Tibial nerve (tissue), 4 donors: ENCODE data around the gene PLXNA4. TPM values are rescaled to one million over a fixed set of nuclear protein-coding genes. Genes with fewer than 3 reads are reported as not detected.

Source experiments
- DNase-seq, 2 donors: peaks; one replicate each; pipeline ENCODE4 v3.0.0-alpha.2; 2019; ENCODE audit warnings: low spot score in 2 of 2
- H3K27ac ChIP-seq, 4 donors: fragments of 200-600 bp; sonication (generic) in 3 of 4; one replicate each; pipeline ENCODE4 v1.5.1; 2017 to 2019; ENCODE audit warnings: mild to moderate bottlenecking in 1 of 4
- H3K27me3 ChIP-seq, 2 donors: fragments of 200-600 bp; sonication (generic) in 1 of 2; one replicate each; pipeline versions ENCODE4 v1.5.1 to v1.6.0; 2017 to 2019
- H3K36me3 ChIP-seq, 3 donors: fragments of 200-600 bp; sonication (generic); one replicate each; pipeline ENCODE4 v1.5.1; 2018 to 2019
- H3K4me1 ChIP-seq, 4 donors: fragments of 200-600 bp; sonication (generic) in 3 of 4; one replicate each; pipeline ENCODE4 v1.5.1; 2017 to 2019
- H3K4me3 ChIP-seq, 4 donors: fragments of 200-600 bp; sonication (generic) in 3 of 4; one replicate each; pipeline ENCODE4 v1.5.1; 2017 to 2019; ENCODE audit warnings: mild to moderate bottlenecking in 1 of 4, moderate library complexity in 1 of 4
- H3K9me3 ChIP-seq, 4 donors: fragments of 200-600 bp; sonication (generic) in 3 of 4; one replicate each; pipeline ENCODE4 v1.5.1; 2017 to 2019
- EP300 ChIP-seq, 2 donors: sonication (generic); formaldehyde crosslinking; IDR thresholded peaks; one replicate each; pipeline ENCODE4 v1.6.1; 2017; ENCODE audit warnings: antibody characterized with exemption in 2 of 2, mild to moderate bottlenecking in 1 of 2
- POLR2A ChIP-seq, 2 donors: fragments of 450-650 bp; IDR thresholded peaks; one replicate each; pipeline ENCODE4 v1.6.1; 2017; ENCODE audit warnings: antibody characterized with exemption in 2 of 2, mild to moderate bottlenecking in 2 of 2, moderate library complexity in 2 of 2
- WGBS, 2 donors: methylation state at CpG; one replicate each; pipeline ENCODE4 v1.1.5; 2018; 5-methylcytosine and 5-hydroxymethylcytosine counted together
- total RNA-seq, 4 donors: library from RNA; depleted of rRNA; stranded (reverse); fragments of >200 nt; gene quantifications; one replicate each; pipeline ENCODE4 v1.1.0, GENCODE V29; 2016
- TF ChIP-seq, protein P1 (sequence below), 5 experiments: fragments of 200-600 bp in 3 of 5; fragments of 450-650 bp in 2 of 5; sonication (generic) in 3 of 5; IDR thresholded peaks; one replicate each; pipeline ENCODE4 v1.5.1; 2016 to 2019; ENCODE audit warnings: antibody characterized with exemption in 5 of 5, mild to moderate bottlenecking in 3 of 5, moderate library complexity in 2 of 5

PLXNA4 gene
- total RNA-seq, 4 donors from 2014 or later: 12.6 to 32.4 (median 13.7) TPM

DNA sequence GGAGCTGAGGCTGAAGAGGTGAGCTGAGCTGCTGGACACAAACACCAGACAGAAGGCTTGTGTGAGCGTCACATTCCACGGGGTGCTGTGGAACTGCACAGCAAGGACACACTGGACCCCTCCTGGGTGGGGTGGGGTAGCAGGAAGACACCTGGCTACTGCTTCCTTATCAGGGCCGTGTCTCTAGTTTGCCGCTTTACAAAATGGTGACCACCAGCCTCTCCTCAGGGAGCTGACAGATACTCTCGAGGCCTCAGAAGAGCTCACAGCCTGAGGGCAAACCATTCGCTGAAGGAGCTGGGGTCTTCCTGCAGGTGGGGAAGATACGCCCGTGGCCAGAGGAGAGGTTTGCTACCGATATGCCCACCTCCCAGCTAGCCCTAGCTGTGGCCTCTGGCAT lies 461.9 kb downstream of the PLXNA4 start:
- DNase-seq: no peak
- Histone ChIP-seq H3K4me1 (no peaks in the 10 kb centered on the region), H3K27me3 (no peaks in the 10 kb centered on the region), H3K4me3 (no peak overlapping the region), H3K9me3 (no peaks in the 10 kb centered on the region), H3K27ac (no peak overlapping the region), H3K36me3 (no peaks in the 10 kb centered on the region)
- TF ChIP-seq POLR2A (IDR thresholded peaks at IDR 0.05): no peak
- no peak for TF ChIP-seq EP300 (IDR thresholded peaks at IDR 0.05)
- TF ChIP-seq, protein P1, sequence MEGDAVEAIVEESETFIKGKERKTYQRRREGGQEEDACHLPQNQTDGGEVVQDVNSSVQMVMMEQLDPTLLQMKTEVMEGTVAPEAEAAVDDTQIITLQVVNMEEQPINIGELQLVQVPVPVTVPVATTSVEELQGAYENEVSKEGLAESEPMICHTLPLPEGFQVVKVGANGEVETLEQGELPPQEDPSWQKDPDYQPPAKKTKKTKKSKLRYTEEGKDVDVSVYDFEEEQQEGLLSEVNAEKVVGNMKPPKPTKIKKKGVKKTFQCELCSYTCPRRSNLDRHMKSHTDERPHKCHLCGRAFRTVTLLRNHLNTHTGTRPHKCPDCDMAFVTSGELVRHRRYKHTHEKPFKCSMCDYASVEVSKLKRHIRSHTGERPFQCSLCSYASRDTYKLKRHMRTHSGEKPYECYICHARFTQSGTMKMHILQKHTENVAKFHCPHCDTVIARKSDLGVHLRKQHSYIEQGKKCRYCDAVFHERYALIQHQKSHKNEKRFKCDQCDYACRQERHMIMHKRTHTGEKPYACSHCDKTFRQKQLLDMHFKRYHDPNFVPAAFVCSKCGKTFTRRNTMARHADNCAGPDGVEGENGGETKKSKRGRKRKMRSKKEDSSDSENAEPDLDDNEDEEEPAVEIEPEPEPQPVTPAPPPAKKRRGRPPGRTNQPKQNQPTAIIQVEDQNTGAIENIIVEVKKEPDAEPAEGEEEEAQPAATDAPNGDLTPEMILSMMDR (IDR thresholded peaks at IDR 0.05): no peak
- 80 to 84% methylated on average over 9 of the region's 9 CpGs for WGBS, 2 donors

DNA sequence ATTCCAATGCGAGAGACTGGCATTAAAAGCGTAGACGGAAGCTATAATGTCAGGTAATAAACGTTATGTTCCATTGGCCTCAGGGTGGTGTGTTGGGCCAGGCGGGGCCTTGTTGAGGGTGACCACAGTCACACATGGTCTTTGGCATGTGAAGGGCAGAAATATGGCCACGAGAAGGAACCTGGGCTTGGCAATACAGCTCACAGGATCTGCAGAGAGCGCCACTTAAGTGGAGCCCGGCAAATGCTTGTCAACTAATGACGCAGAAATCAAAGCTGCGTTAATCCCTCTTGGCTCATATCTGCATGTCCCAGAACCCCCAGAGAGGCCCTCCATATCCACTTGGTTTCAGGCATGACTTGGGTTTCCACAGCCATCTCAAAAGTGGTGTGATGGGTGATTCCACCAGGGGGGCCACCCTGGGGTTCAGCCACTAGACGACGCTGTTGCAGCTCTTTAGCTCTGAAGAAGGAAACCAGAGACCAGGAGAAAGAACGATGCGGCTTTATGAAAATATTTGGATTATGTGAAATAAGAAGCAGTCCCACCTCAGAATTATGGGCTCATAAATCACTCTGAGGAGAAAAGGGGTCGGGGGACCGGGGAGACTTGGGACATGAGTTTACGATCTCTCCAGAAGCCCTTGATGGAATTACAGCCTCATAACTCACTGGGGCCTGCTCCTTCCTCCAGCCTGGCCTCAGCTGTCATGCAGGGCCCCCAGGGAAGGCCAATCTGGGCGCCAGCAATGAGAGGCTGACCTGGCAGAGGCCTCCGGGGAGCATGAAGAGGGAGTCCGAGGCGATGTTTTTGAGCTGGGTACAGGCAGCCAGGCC lies 462.5 kb downstream of the PLXNA4 start:
- Histone ChIP-seq H3K9me3 (no peaks in the 10 kb centered on the region), H3K36me3 (no peaks in the 10 kb centered on the region), H3K4me1 (no peaks in the 10 kb centered on the region), H3K4me3 (no peak overlapping the region), H3K27ac (no peak overlapping the region), H3K27me3 (no peaks in the 10 kb centered on the region)
- TF ChIP-seq, protein P1 (IDR thresholded peaks at IDR 0.05): no peak
- no peak for TF ChIP-seq POLR2A (IDR thresholded peaks at IDR 0.05)
- TF ChIP-seq EP300 (IDR thresholded peaks at IDR 0.05): no peak
- DNase-seq: no peak
- 67 to 68% methylated on average over 21 of the region's 21 CpGs for WGBS, 2 donors

DNA sequence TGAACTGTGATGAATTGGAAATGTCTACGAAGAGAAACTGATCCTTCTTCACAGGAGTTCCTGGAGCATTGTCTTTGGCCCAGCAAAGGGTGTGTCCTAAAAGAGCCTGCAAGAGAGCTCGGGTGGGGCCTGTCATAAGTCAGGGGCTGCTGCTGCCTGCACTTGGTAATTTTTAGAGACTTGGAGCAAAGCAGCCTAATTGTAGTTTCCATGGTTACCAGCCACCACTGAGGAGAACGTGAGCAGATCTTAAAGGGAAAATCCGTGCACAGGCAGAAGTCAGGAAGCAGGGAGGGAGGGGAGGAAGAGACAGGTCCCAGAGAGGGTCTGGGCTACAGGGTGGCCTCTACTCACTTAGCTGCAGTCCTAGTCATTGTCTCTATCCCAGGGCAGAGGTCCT lies 463.6 kb downstream of the PLXNA4 start:
- H3K27me3 ChIP-seq: no peaks in the 10 kb centered on the region
- no peaks in the 10 kb centered on the region for H3K36me3 ChIP-seq
- no peak overlapping the region for H3K27ac ChIP-seq
- TF ChIP-seq, protein P1 (IDR thresholded peaks at IDR 0.05): no peak
- TF ChIP-seq EP300 (IDR thresholded peaks at IDR 0.05): no peak
- no peak for DNase-seq
- H3K9me3 ChIP-seq: no peaks in the 10 kb centered on the region
- WGBS, 2 donors: 54 to 67% methylated on average over 4 of the region's 4 CpGs
- no peak overlapping the region for H3K4me3 ChIP-seq
- H3K4me1 ChIP-seq: no peaks in the 10 kb centered on the region

DNA sequence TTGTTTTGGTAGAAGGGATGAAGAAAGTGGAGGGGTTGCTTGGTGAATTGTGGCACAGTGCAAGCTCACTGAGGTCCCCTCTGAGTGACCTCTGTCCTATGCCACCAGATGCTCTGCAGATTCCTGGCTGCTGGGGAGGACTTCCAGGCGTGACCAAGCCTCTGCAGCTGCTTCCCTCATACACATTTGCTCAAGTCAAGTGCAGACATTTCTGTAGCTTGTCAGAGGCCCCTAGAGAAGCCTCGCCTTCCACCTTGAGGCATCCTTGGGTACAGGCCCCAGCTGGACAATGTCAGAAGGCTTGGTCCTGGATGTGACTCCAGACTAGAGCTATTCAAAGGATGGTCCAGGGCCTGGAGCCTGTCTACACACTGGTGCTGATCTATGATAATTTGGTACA lies 464.2 kb downstream of the PLXNA4 start:
- Histone ChIP-seq H3K27me3 (no peaks in the 10 kb centered on the region), H3K4me3 (no peak overlapping the region), H3K36me3 (no peaks in the 10 kb centered on the region), H3K9me3 (no peaks in the 10 kb centered on the region), H3K27ac (no peak overlapping the region), H3K4me1 (no peaks in the 10 kb centered on the region)
- DNase-seq: no peak
- TF ChIP-seq, protein P1 (IDR thresholded peaks at IDR 0.05): no peak
- no peak for TF ChIP-seq EP300 (IDR thresholded peaks at IDR 0.05)
- WGBS, 2 donors: 74 to 79% methylated on average over 2 of the region's 2 CpGs

DNA sequence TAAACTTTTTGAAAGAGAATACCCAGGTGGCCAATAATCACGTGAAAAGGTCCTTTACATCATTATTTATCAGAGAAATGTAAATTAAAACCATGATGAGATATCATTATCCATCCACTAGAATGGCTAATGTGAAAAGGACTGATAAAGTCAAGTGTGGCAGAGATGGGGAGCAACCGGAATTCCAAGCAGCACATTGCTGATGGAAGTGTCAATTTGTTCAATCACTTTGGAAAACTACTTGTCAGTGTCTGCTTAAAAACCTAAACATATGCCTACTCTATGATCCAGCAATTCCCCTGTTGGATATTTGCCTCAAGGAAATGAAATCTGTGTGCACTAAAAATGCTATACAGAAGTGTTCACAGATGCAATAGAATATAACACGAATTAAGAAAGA lies 465.6 kb downstream of the PLXNA4 start:
- H3K27me3 ChIP-seq: no peaks in the 10 kb centered on the region
- H3K27ac ChIP-seq: no peak overlapping the region
- 56 to 65% methylated on average over 3 of the region's 3 CpGs for WGBS, 2 donors
- H3K4me1 ChIP-seq: no peaks in the 10 kb centered on the region
- TF ChIP-seq POLR2A (IDR thresholded peaks at IDR 0.05) (no peak), EP300 (IDR thresholded peaks at IDR 0.05) (no peak)
- TF ChIP-seq, protein P1 (IDR thresholded peaks at IDR 0.05): no peak
- DNase-seq: no peak
- no peaks in the 10 kb centered on the region for H3K36me3 ChIP-seq
- H3K4me3 ChIP-seq: no peak overlapping the region
- H3K9me3 ChIP-seq: no peaks in the 10 kb centered on the region
